Measurements from ENCODE around the gene INAFM1. TPM values are rescaled to one million over a fixed set of nuclear protein-coding genes. Genes with fewer than 3 reads are reported as not detected.
A peak's percentile ranks its signal among the peaks of the same experiment; 100 is the strongest.

INAFM1 gene
- polyA plus RNA-seq, 1 experiment: 2.9 TPM

DNA sequence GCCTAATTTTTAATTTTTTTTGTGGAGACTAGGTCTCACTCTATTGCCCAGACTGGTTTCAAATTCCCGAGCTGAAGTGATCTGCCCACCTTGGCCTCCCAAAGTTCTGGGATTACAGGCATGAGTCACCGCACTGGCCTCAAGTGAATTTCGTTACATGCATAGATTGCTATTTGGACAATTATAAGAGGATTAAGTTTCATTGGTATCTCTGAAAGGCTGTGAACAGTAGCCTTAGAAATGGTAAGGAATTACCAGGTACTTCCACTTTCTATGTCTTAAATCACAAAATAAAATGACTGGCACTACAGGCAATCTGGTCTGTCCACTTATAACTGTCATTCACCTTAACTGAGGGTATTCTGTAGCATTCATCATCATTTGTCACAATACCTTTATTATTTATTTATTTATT is 21.2 kb upstream of the INAFM1 start:
- Histone ChIP-seq H3K4me3 (ENCODE audit: low read depth, low read length) (no peak overlapping the region), H3K27me3 (ENCODE audit: control insufficient read depth, insufficient read depth, low read length) (no peaks in the 10 kb centered on the region), H3K36me3 (ENCODE audit: control insufficient read depth, insufficient read depth, low read length) (peaks cover 1% of the 10 kb centered on the region; the same call in 1 of the 2 replicates)
- peak; percentile 68 for DNase-seq (ENCODE audit: low read depth)
- ChIA-PET POLR2A (no interaction called here), CTCF (interaction anchor here (0.9 to 5.9 kb wide), 4 partner anchors 8 to 104 kb away, joined by 4 to 85 read pairs (median 12); no protein-coding TSS in a partner anchor)
- no peak for TF ChIP-seq CTCF (IDR thresholded peaks at IDR 0.05; ENCODE audit: insufficient read depth, low read depth, low read length)

DNA sequence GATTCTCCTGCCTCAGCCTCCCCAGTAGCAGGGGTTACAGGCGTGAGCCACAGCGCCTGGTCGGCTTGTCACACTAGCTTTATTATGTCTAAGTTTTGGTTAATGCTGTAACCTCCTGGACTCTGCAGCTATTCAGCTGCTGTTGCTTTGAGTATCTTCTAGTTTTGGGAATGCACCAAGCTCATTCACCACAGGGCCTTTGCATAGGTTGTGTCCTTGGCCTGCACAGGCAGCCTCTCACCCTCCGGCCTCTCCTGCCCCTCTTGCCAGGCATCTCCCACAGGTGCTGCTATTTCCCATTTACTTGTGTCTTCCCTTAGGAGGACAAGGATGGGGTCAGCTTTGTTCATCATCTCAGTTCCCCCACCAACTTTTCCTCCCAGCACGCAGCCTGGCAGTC is 20.7 kb upstream of the INAFM1 start:
- CTCF ChIA-PET: interaction anchor here (1.4 to 5.9 kb wide), 3 partner anchors 8 to 104 kb away, joined by 6 to 85 read pairs (median 17); no protein-coding TSS in a partner anchor
- POLR2A ChIA-PET: no interaction called here
- Histone ChIP-seq H3K27me3 (ENCODE audit: control insufficient read depth, insufficient read depth, low read length) (no peaks in the 10 kb centered on the region), H3K36me3 (ENCODE audit: control insufficient read depth, insufficient read depth, low read length) (peaks cover 6% of the 10 kb centered on the region), H3K4me3 (ENCODE audit: low read depth, low read length) (no peak overlapping the region)
- TF ChIP-seq CTCF (IDR thresholded peaks at IDR 0.05; ENCODE audit: insufficient read depth, low read depth, low read length): no peak
- DNase-seq (ENCODE audit: low read depth): no peak

GRCh38 chr19:47255879-47256692 is 18.6 kb upstream of the INAFM1 start, which contains the start of gene CCDC9:
Gene CCDC9, plus strand, starts transcription at chr19:47256525. Its CDS starts 1,876 bp downstream, at chr19:47258401.
- peaks cover 21% of the 10 kb centered on the region for H3K36me3 ChIP-seq (ENCODE audit: control insufficient read depth, insufficient read depth, low read length)
- CTCF ChIA-PET: interaction anchor here (0.5 to 5.9 kb wide), 5 partner anchors 10 to 388 kb away, joined by 3 to 85 read pairs (median 3); no protein-coding TSS in a partner anchor
- no peaks in the 10 kb centered on the region for H3K27me3 ChIP-seq (ENCODE audit: control insufficient read depth, insufficient read depth, low read length)
- H3K4me3 ChIP-seq (ENCODE audit: low read depth, low read length): peak within 1 kb of the TSS; percentile 63
- no peak for TF ChIP-seq CTCF (IDR thresholded peaks at IDR 0.05; ENCODE audit: insufficient read depth, low read depth, low read length)
- DNase-seq (ENCODE audit: low read depth): no peak
- POLR2A ChIA-PET: interaction anchor here (0.6 to 1.6 kb wide), 7 partner anchors 12 to 474 kb away, joined by 3 to 15 read pairs (median 4); partner anchors contain the start of gene INAFM1

DNA sequence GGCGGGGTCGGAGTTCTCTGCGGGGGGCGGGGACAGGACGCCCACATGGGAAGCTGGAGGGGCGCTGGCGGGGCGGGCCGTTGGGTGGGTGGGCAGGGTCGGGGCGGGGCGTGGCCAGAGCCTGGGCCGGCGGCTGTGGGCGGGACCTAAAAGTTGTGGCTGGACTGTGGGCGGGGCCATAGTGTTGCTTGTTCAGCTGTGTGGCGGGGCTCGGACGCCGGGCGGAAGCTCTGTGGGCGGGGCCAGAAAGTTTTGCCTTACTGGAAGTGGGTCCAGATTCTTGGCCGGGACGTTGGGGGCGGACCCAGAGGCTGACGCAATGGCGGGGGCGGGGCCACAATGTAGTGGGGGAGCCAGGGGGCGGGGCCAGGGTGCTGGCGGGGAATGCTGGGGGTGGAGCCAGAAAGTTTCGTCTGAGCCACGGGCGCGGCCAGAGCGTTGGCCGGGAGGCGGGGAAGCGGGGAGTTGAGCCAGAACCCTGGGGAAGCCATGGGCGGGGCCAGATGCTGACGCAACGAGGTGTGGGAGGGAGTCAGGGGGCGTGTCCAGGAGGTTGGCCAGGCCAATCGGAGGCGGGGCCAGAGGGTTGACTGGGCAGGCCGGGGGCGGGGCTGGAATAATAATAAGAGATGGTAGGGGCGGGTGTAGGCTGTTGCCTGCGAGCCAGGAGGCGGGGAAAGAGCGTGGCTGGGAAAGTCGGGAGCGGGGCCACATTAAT is 17.8 kb upstream of the INAFM1 start:
- Histone ChIP-seq H3K4me3 (ENCODE audit: low read depth, low read length) (peak overlapping the region; percentile 63), H3K27me3 (ENCODE audit: control insufficient read depth, insufficient read depth, low read length) (no peaks in the 10 kb centered on the region), H3K36me3 (ENCODE audit: control insufficient read depth, insufficient read depth, low read length) (peaks cover 23% of the 10 kb centered on the region)
- ChIA-PET CTCF (interaction anchor here (0.6 to 5.9 kb wide), 7 partner anchors 11 to 322 kb away, joined by 3 to 85 read pairs (median 4); no protein-coding TSS in a partner anchor), POLR2A (interaction anchor here (0.6 to 1.6 kb wide), 8 partner anchors 13 to 1242 kb away, joined by 3 to 15 read pairs (median 4); partner anchors contain the start of gene INAFM1)
- no peak for TF ChIP-seq CTCF (IDR thresholded peaks at IDR 0.05; ENCODE audit: insufficient read depth, low read depth, low read length)
- DNase-seq (ENCODE audit: low read depth): peak; percentile 87

Measured in BJ (cell line).